Fibroblast of gingiva (primary cell): ENCODE data around the gene TTLL12.

Experiments used
- DNase-seq: peaks from one replicate; pipeline ENCODE4 v3.0.0-alpha.2; 2011; ENCODE audit warnings: low read depth

TTLL12 gene

DNA sequence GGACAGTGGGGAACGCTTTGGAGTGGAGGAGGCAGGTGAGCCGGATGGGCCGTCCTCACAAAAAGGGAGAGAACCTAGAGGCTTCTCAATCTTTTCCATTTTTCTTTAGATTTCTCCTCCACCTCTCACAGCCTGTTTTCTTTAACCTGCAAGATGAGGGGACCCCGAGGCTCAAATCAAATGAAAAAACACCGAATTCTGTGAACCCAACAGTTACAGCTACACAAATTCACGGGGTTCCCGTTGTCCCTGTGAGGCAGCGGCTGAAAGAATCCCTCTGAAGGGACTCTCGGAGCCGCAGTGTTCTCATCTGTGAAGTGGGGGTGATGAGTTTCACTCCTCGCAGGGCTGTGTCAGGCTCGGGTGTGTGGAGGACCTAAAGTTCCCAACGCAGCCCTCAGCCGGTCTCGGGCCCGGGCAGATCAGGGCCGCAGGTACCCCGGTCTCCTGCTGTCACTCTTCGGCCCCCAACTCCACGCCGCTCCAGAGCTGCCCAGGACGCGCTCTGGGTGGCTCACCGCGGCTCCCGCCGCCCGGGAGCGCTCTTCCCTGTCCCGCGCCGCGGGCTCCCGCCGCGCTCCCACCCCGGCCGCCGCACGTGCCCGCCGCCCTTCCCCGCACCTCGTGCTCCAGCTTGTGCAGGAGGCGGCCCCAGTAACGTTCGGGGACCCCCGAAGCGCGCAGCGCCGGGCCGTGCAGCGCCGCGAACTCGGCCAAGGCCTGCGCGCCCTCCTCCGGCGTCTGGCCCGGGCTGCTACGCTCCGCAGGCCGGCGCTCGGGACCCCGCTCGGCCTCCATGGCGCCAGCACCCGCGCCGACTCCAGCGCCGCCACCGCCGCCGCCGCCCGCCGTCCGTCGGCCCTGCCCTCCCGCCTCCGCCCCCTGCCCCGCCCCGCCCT is at the start of gene TTLL12:
Gene TTLL12, minus strand, starts transcription at position 863 of the 899 bp plus-strand sequence. Its CDS starts 65 bp downstream, at position 798.
- DNase-seq = peak; percentile 64

DNA sequence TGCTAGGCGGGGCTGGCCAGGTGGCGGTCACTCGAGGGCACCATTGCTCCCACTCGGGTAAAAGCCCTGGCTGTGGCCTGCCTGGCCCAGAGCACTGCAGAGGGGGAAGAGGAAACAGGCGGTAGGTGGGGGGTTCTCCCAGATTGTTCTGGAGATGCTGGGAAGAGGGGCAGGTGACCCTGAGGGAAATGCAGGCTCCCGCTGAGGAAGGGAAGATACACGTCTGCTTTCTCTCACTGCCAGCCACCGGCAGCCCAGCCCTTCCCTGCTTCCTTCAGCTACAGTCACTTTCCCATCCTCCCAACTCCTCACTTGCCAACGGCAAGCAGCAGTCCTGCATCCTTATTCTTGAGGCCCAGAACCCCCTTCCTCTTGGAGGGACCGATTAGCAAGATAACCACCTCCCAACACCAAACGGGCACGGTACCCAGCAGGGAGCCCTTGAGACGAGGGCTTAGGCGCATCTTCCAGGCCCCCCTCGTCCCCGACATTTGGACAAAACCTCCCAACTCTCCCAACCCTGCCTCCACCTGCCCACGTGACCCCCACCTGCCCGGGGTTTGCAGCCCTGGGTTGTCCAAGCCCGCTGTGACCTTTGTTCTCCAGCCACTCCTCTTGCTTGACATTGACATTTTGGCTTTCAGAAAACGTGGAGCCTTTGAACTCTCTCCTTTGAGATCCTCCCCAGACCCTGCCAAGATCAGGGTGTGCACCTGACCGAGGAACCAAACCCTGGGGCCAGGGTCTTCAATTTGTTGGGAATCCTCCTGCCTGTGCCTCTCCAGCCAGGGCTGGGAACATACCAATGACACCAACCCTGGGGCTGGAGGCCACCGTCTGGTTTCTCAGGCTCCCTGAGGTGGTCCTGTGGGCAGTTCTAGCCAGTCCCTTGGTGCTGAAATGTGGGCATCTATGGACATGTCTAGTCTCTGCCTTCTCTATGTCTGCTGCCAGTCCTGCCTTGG is 48.8 kb upstream of the TTLL12 start:
- no peak for DNase-seq

DNA sequence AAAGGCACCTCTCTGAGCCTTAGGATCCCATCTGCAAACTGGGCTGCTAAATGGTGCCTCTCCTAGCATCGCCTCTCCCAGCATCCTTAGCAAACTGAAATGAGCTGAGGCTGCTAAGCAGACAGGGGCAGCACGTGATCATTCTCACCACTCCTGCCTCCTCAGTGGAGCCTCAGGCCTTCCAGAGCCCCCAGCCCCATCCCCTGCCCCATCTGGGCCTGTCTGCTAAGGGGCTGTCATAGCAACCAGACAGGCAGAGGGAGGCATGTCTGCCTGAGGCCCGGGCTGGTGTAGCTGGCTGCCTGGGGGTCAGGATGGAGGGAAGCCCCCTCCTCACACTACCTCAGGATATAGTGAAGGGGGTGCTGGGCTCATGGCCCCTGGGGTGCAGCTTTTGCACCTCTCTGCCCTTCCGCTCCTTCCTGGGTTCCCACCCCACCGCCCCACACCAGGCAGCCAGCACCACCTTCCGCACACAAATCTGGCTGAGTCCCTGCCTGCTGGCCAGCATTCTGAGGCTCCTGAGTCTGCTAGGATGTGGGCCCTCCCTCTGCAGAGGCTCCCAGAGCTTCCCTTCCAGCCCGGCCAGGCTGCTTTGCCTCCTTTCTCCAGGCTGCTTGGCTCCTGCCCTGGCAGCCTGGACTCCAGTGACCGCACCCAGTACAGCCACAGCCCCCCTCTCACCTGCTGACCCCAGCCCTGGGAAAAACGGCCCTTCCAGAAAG is 47.5 kb upstream of the TTLL12 start:
- DNase-seq = no peak

DNA sequence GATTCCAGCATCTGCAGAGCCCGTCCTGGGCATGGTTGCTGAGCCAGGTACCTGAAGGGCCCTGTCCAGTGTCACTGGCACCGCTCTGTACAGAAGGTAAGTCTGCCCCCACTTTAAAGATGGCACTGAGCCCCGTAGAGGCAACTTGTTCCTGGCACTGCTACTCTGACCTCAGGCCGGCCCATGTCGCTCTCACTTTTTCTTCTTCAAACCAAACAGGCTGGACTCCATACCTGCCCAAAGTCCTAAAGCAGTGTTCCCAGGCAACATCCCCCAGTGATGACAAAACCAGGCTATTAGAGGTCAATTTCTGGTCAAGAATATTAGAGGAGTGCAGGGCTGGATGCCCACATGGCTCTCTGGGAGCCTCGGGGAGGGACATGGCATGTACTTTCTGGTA is 46.6 kb upstream of the TTLL12 start:
- DNase-seq = no peak

DNA sequence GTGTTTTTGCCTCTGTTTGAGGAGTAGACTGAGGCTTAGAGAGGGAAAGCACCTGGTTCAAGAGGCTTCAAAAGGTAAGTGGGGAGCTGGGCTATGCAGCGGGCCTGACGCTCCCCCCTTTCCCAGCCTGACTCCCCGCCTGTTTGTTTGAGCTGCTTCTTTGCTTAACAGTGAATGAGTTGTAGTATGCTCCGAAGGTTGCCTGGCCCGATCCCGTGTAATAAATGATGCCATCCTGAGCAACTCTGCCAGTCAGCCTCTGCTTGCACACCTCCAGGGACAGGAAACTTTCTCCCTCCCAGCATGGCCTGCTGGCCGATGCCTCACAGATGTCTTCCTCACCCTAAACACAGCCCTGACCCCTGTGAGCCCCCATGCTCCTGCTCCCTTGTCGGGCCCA is 45.5 kb upstream of the TTLL12 start:
- DNase-seq = no peak

DNA sequence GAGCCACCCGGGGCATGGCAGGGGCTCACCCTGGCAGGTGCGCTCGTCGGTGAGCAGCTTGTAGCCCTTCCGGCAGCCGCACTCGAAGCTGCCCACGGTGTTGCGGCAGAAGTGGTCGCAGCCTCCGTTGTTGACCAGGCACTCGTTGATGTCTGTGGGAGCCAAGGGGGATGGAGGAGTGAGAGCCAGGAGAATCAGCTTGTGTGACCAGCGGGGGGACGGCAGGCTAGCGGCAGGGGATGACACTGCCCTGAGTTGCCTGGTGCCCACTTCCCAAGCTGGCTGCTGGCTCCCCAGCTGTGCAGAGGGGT is 44.7 kb upstream of the TTLL12 start:
- no peak for DNase-seq

DNA sequence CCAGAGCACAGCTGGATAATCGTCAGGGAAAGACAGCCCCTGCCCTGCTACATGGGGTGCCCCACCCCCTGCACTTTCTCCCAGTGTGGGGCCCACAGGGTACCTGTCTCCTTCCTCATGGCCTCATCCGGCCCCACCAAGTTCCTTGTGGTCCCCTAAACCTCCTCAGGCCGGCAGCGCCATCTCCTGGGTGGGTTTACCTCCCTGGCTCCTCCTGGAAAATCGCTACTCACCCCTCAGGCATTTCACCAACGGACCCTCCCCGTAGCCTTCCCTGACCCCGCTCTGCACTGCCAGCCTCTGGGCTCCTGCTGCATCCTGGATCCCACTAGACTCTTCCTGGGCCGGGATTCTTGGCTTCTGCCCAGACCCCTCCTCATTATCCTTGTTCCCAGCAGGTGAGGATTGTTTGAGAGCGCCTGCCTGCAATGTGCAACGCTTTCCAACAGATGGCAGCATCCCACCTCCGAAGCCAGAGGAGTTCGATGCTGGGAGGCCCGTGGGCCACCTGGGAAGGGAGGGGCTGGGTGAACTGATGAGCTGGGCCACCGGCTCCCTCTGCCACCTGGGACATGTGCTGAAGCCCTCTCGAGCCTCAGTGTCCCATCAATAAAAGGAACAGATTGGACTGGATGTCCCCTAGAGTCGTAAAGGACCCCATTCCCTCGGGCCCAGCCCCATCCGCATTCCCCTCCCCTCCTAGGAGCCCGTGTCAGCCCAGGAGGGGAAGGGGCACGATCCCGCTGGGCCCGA is 44.2 kb upstream of the TTLL12 start:
- DNase-seq = no peak

DNA sequence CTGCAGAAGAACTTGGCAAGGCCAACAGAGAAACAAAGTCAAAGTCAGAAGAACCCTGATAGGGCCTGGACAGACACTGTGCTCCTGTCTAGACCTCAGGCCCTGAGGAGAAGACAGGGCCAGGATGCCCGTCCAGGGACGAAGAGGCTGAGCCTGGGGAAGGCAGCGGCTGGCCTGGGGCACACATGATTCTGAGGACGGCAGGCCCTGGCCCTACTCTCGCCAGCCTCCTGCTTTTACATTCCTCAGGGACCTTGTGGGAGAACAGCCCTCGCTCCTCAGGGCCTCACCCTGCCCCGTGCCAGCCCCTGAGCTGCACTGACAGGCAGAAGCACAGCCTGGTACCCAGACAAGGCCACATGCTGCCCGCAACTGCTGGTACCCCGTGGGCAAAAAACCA is 43.6 kb upstream of the TTLL12 start:
- no peak for DNase-seq

DNA sequence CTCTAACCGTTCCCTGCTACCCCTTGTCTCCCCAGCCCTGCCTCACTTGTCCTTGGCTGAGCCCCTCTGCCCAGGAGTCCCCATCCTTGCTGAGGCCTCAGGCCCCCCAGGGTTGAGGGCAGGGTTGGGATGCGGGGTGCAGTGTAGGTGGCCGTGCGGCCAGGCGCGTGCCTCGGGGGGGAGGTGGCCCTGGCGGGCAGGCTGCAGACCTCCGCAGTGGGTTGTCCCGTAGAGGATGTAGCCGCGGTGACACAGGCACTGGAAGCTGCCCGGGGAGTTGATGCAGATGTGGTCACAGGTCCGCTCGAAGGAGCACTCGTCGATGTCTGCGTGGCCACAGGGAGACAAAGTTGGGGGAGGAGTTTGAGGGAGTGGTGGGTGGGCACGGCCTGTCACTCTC is 41.9 kb upstream of the TTLL12 start:
- no peak for DNase-seq

DNA sequence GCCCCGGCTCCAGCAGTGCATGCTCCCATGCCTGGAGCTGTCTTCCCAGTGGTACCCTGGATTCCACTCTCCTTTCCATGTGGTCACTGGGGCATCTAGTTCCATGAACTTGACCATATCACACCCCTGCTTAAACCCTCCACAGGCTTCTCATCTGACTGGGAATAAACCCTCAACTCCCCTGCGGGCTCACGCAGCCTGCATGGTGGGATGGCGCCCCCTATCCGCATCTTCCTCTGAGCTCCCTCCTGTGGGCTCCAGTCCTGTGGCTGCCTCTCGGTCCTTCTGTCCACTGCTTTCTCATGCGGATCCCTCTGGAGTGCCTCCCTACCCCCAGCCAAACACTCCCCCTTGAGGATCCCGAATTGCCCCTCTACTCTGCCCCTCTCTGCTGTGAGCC is 41.4 kb upstream of the TTLL12 start:
- DNase-seq = no peak

DNA sequence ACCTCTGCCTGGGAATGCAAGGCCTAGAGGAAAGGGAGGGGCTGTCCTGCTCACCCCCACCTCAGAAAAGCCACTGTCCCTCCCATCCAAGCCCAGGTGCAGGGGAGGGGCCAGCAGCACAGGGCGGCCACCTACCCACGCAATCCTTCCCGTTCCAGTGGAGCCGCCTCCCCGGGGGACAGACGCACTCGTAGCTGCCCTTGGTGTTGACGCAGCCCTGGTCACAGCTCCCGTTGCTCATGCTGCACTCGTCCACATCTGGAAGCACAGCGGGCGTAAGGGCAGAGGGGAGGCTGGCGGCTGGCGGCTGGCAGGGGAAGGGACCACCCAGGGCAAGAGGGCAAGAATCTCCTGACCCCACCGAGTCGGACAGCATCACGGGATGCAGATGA is 40.3 kb upstream of the TTLL12 start:
- DNase-seq = no peak

DNA sequence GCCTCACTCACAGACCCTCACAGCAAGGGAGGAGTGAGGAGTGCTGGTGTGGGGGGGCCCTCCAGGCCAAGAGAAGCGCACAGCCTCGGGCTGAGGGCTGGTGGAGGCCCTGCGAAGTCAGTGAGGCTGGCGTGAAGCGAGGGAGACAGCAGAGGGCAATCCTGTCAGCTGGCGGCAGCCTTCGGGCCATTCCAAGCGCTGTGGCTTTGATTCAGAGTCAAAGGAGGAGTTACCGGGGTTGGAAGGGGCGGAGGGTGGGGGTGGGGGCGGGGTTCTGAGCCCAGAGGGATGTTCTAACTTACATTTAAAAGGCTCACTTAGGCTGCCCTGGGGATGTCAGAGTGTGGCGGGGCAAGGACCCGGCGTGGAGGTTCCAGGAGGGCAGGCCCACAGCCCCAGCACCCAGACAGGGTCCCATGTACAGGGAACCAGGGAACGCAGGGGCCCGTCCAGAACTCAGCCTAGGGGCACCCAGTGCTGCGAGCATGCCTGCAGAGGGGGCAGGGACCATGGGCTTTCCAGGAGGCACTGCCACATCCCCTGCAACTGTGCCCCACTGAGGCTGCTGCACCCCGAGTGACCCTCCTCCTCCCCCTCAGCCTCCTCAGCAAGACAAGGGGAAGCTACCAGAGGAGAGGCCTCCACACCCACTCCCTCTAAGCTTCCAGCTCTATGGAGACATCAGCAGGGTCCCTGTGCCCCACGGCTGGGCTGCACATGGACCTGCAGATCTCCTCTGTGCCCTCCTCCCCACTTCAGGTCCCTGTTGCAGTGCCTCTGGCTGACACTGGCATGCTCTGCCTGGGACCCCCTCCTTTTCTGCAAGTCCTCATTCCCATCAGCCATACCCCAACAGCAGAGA is 39.7 kb upstream of the TTLL12 start:
- peak; percentile 36 for DNase-seq

DNA sequence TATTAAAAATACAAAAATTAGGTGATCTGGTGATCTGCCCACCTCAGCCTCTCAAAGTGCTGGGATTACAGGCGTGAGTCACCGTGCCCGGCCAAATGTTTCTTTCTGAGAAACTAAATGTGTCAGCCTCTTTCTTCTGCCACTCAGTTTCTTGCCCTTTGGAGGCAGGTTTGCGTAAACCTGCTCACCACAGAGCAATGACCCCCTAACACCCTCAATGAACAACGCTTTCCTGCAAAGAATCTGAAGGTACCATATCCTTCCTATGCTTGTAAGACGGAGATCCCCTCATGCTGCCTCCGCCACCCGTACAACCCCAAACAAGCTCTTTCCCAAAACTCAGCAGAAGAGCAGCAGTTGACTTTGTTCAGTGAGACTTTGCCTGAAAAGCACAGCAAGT is 38.7 kb upstream of the TTLL12 start:
- DNase-seq = no peak

DNA sequence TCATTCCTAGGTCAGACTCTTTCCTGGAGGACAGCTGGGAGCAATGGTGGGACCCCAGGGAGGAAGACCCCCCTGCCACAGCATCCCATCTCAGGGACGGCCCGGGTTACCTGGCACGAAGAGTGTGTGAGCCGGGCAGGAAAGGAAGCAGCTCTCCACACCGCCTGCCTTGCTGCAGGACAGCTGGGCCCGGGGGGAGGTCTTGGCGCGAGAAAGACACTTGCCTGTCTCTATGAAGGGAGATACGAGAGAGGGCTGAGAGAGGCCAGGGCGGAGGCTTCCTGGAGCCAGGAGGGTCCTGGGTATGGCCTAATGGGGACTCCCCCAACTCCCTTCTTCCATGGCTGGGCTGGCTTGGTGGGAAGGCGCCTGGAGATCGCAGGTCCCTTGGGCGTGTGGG is 36.1 kb upstream of the TTLL12 start:
- no peak for DNase-seq

DNA sequence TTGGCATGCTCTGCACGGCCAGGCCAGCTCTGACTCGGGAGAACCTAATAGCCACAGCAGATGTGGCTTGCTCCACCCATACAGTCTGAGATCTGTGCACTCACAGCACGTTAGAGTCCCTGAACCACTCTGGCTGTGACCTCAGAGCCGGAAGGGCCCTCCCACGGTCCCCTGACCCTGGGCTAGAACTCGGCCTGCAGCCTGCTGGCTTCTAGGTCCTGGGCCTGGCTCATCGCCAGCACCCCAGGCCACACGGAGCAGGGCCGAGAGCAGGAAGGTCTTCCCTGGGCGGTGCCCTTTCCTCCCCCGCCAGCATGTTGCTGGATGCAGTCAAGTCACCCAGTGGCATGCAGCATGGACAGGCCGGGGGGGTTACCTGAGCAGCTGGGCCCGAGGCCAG is 35.3 kb upstream of the TTLL12 start:
- no peak for DNase-seq

DNA sequence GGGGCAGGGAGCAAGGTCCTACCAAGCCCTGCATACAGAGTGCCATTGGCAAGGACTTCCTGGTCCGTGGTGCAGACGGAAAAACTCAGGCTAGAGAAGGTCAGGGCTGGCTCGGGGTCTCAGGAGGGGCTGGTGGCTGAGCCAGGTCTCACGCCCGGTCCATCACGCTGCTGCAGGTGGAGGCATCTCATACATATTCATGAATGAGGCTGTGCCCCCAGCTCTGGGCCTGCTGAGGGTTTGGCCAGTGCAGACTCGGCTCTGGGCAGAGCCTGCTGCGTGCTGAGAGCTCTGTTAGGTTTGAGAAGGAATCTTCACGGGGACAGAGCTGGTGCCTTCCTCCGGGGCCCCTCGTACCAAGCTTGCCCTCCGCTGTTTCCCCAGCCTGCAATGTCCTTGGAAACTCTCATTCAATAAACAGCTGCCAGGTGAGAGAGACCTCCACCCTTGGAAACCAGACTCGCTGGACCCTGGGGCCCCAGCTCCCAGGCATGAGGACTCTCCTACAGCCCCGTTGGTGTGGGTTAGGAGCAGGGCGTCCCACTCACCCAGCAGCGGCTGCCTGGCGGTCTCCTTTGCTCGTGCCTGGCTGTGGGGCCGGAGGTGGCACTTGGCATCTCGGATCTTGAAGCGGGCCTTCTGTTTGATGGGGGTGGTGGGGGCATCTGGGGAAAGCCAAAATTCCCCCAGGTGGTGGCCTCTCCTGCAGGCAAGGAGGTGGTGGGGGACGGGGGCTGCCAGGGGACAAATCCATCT is 33.9 kb upstream of the TTLL12 start:
- no peak for DNase-seq

DNA sequence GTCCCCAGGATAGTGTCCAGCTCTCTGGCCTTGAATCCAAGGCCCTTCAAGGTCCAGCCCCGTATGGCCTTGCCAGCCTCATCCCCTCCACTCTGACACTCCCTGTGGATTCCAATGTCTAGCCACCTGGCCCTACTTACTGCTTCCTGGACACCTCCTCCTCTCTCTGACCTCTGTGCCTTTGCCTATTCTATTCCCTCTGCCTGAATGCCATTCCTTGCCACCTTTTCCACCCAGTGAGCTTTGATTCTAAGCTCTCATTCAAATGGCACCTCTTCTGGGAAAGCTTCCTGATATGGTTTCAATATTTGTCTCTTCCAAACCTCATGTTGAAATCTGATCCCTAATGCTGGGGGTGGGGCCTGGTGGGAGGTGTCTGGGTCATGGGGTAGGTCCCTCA is 31.9 kb upstream of the TTLL12 start:
- no peak for DNase-seq

DNA sequence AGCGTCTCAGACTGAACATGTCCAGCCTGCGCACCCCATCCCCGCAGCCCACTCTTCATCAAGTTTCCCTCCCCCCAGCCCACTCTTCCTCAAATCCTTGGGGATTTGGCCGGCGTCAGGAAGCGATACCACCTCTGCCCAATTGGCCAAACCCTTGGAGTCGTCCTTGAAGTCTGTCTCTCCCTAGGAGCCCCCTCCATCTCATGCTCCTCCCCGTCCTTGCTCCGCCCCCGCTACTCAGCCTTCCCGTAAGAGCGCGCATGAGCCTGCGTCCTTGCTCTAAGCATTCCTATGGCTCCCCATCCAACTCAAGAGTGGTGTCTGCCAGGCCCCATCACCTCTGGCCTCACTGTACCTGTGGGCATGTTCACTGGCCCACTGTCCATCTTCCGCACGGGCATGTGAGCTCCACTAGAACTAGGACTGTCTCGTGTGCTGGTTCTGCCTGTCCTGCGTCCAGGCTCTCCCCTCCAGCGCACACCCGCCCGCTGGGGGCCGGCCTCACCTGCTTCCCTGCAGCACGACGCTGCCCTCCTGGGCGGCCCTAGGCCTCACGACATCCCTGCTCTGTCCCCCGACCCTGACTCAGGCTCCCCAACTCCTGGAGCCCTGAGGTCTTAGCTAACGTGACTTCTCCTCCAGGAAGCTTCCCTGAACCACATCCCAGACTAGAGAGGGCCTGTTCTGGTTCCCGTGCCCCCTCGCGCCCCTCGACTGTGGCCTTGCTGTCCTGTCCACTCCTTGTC is 30.5 kb upstream of the TTLL12 start:
- no peak for DNase-seq

DNA sequence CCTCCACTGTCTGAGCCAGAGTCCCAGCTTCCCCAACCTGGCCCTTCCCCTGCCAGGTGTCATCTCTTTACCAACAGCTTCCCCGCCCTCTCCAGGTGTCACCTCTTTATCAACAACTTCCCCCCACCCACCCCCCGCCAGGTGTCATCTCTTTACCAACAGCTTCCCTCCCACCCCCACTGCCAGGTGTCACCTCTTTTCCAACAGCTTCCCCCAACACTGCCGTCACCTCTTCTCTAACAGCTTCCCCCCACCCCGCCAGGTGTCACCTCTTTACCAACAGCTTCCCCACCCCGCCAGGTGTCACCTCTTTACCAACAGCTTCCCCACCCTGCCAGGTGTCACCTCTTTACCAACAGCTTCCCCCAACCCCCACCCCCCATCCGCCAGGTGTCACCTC is 29.8 kb upstream of the TTLL12 start:
- no peak for DNase-seq
